Adipose tissue (tissue), 3 donors: ENCODE measurements around the gene R3HDML. TPM values are rescaled to one million over a fixed set of nuclear protein-coding genes. Genes with fewer than 3 reads are reported as not detected.

Experiments used
- H3K27ac ChIP-seq: one replicate; pipeline ENCODE4 v1.5.1; 2013; ENCODE audit warnings: low read depth, low read length
- WGBS, 3 donors: extraction: QIAGEN DNeasy Blood & Tissue Kit; methylation state at CpG; one replicate each; pipeline ENCODE4 v1.1.7; 2013; 5-methylcytosine and 5-hydroxymethylcytosine counted together
- polyA plus RNA-seq, 3 donors: library from polyadenylated mRNA; stranded (reverse); fragments of 200-250 nt; gene quantifications; one replicate each; pipeline ENCODE4 v1.2.3, GENCODE V29; 2013
- donor health status: healthy with polysubstance abuse.
- donor health status: Bipolar disorder and iron deficiency.
- donor health status: healthy.

Gene R3HDML
- polyA plus RNA-seq, 3 donors = not detected

DNA sequence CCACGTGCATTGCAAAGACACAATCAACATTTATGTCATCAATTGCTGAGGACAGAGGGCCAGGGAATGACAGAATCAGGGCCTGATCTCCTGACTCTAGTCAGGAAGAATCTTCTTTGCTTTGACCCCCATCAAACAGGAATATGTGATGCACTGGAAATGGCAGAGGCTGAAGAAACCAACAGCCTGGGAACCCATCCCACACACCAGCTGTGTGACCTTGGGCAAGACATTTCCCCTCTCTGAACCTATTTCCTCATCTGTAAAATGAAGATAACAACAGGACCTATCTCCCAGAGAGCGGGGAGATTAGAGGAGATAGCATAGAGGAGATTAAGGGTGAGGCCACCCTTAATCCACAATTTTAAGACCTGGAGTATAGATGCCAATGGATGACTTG lies 20.2 kb downstream of the R3HDML start:
- WGBS, 3 donors = 23 to 76% (median 51%) methylated on average over 2 of the region's 2 CpGs
- H3K27ac ChIP-seq = no peak overlapping the region

DNA sequence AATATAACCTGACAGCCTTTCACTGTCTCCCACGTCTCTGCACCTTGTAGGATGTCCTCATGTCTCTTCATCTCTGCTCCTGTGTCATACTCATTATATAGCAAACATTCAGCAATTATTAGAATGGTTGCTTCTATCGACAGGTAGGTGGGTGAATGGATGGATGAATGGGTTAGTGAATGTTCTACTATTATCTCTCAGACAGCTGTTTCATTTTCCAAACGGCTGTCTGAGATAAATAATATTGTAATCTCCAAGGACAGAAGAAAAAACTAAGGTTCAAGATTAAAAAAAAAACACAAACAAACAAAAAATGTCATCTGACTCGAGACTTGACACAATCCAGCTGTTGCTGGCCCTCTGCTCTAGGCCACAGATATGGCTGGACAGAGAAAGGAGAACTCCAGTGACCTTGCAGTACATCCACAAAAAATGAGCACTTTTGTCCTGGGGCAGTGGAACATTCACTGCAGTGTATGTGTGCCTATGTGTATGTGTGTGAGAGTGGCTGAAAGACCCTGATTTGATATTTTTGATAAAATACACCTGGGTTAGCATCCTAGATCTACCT lies 20.8 kb downstream of the R3HDML start:
- 30 to 55% (median 52%) methylated on average over 4 of the region's 4 CpGs for WGBS, 3 donors
- H3K27ac ChIP-seq = no peak overlapping the region

GRCh38 chr20:44358776-44359175 lies 21.9 kb downstream of the R3HDML start:
- 73 to 90% (median 90%) methylated on average over 8 of the region's 8 CpGs for WGBS, 3 donors
- H3K27ac ChIP-seq = no peak overlapping the region

- no peak overlapping the region for H3K27ac ChIP-seq
Observed at GRCh38 chr20:44360221-44360620, 23.4 kb downstream of the R3HDML start.

GRCh38 chr20:44361021-44361420 lies 24.2 kb downstream of the R3HDML start:
- 58 to 85% (median 72%) methylated on average over 3 of the region's 3 CpGs for WGBS, 3 donors
- no peak overlapping the region for H3K27ac ChIP-seq

GRCh38 chr20:44362466-44362940 lies 25.7 kb downstream of the R3HDML start:
- 56 to 74% (median 62%) methylated on average over 4 of the region's 4 CpGs for WGBS, 3 donors
- H3K27ac ChIP-seq = no peak overlapping the region

DNA sequence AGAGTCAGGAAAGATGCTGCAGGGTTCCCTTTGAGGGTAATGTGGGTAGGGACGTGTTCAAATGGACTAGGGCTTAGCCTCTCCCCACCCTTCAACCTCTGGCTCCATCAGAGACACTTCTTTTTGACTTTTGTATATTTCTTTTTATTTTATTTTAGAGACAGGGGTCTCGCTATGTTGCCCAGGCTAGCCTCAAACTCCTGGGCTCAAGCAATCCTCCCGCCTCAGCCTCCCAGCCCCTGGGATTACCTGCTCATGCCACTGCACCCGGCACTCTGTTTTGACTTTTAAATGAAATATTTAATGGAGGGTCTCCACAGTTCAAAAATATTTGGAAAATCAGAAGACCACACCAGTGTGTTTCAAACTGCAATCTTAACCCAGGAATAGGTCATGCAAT lies 27.2 kb downstream of the R3HDML start:
- WGBS, 3 donors = 79 to 88% (median 87%) methylated on average over 4 of the region's 4 CpGs
- H3K27ac ChIP-seq = no peak overlapping the region

GRCh38 chr20:44364780-44365179 lies 27.9 kb downstream of the R3HDML start:
- no peak overlapping the region for H3K27ac ChIP-seq
- 85 to 93% (median 91%) methylated on average over 6 of the region's 6 CpGs for WGBS, 3 donors

- WGBS, 3 donors = 92 to 96% (median 95%) methylated on average over 6 of the region's 6 CpGs
- no peak overlapping the region for H3K27ac ChIP-seq
Observed at GRCh38 chr20:44367746-44368145, 30.9 kb downstream of the R3HDML start.

- no peak overlapping the region for H3K27ac ChIP-seq
- 33 to 83% (median 79%) methylated on average over 8 to 9 of the region's 9 CpGs for WGBS, 3 donors
Observed at GRCh38 chr20:44370639-44371218, 33.9 kb downstream of the R3HDML start.

DNA sequence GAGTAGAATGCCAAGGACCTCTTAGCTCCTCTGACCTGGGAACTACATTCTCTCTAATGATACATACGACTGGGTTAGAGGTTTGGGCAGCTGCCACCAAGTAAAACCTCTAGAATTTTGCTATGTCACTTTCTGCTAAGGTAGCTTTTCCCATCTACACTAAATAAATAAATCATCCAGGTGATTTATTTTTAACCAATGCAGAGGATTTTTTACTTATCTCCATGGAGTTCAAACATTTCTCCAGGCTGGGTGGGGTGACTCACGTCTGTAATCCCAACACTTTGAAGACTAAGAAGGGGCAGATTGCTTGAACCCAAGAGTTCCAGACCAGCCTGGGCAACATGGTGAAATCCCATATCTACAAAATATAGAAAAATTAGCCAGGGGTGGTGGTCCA lies 45.8 kb downstream of the R3HDML start:
- WGBS, 3 donors = 34 to 57% (median 52%) methylated on average over 2 of the region's 2 CpGs
- H3K27ac ChIP-seq = no peak overlapping the region

DNA sequence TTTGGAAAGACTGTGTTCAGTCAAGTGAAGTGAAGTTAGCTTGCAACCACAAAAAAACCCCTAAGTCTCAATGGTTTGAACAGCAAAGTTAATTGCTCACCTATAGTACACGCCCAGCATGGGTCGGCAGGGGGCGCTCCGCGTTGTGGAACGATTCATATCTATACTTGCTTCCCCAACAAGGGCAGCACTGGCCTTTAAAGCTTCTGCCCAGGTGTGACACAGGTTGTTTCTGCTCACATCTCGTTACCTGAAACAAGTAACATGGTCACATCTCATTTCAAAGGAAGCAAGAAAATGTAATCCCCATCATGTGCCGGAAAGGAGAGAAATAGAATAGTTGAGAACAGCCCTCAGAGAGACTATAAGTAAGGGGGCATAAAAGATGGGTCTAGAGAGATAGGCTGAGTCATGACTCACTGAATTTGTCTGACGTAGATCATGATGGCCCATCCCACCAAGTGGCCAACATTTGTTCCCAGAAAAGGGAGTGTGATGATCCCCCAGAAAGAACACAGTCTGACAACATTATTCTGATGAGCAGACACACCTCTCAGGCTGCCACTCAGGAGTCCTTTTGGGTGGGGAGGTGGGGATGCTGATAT lies 47.7 kb downstream of the R3HDML start:
- no peak overlapping the region for H3K27ac ChIP-seq
- WGBS, 3 donors = 17 to 20% (median 18%) methylated on average over 9 of the region's 9 CpGs

DNA sequence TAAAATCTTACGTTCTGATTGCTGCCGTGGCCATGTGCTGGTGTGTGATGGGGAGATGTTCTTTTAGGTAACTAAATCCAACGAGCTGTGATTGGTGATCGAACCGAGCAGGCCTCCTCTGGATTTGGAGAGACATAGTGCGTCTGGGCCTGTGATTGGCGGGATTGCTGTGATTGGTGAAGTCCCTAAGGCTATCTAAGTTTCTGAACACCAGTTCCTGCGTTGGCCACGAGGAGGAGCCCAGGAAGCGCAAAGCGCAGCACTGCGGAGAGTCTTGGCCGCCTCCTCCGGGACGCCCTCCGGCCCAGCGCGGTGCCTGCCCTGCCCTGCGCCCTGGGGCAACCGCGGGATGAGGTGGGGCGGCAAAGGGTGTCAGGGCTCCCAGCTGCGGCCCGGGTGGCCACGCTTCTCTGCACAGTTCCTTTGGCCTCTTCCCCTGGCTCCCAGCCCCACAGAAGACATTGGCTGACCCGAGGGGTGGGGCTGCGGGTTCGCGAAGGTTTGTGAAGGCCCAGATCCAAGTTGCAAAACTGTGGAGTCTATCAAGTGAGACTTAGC lies 51.7 kb downstream of the R3HDML start:
- no peak overlapping the region for H3K27ac ChIP-seq
- 6 to 28% (median 7%) methylated on average over 27 to 29 of the region's 29 CpGs for WGBS, 3 donors

GRCh38 chr20:44389871-44390270 lies 53.0 kb downstream of the R3HDML start:
- WGBS, 3 donors = 70 to 84% (median 79%) methylated on average over 6 of the region's 6 CpGs
- no peak overlapping the region for H3K27ac ChIP-seq

GRCh38 chr20:44390280-44390679 lies 53.4 kb downstream of the R3HDML start:
- WGBS, 3 donors = 74 to 81% (median 79%) methylated on average over 5 of the region's 5 CpGs
- H3K27ac ChIP-seq = no peak overlapping the region

GRCh38 chr20:44392088-44392775 lies 55.4 kb downstream of the R3HDML start:
- 93 to 96% (median 96%) methylated on average over 8 of the region's 8 CpGs for WGBS, 3 donors

GRCh38 chr20:44392776-44393607 lies 56.1 kb downstream of the R3HDML start:
- 50 to 66% (median 60%) methylated on average over 5 of the region's 5 CpGs for WGBS, 3 donors
- no peak overlapping the region for H3K27ac ChIP-seq

More at GRCh38 chr20:44392088-44392775, 55.4 kb downstream of the R3HDML start:
- no peak overlapping the region for H3K27ac ChIP-seq
